Endothelial cell of umbilical vein (primary cell): Measurements from ENCODE around the gene PLXND1. TPM values are rescaled to one million over a fixed set of nuclear protein-coding genes. Genes with fewer than 3 reads are reported as not detected.

ENCODE experiments used
- BruUV-seq: library from RNA; stranded (reverse); fragments of 400-500 nt; replicated peaks from 2 replicates; lab custom pipeline; 2021; lab: Mats Ljungman, UMichigan
- CTCF ChIA-PET: fragments of 300-600, 350-600 bp; sonication (Branson Sonifier 250); formaldehyde crosslinking; loops from one replicate; lab custom pipeline; 2021; ENCODE audit warnings: antibody characterized with exemption, inconsistent platforms; lab: Charles Lee
- POLR2A ChIA-PET: fragments of 300-600, 350-600 bp; sonication (Branson Sonifier 250); formaldehyde crosslinking; loops from one replicate; lab custom pipeline; 2021; ENCODE audit warnings: antibody characterized with exemption, inconsistent platforms; lab: Charles Lee
- DNase-seq: peaks from one replicate; pipeline ENCODE4 v3.0.0-alpha.2; 2011; ENCODE audit warnings: low read depth, low spot score
- FAIRE-seq: peaks from 2 replicates; lab custom pipeline; 2011; peaks lifted over from hg19 to GRCh38; lab: Jason Lieb, UNC
- H2AFZ ChIP-seq: 2 replicates; pipeline ENCODE4 v1.6.0; 2012; ENCODE audit warnings: low read depth, low read length, control low read depth, inconsistent platforms
- H3K27ac ChIP-seq: 2 replicates; pipeline ENCODE4 v1.5.1; 2011; ENCODE audit warnings: low read depth, mild to moderate bottlenecking, control low read depth, low read length, moderate library complexity; ENCODE audit not compliant: insufficient read depth
- H3K27me3 ChIP-seq, 2 experiments: 2 replicates each; pipeline versions ENCODE4 v1.6.0 to v1.6.1; 2011; ENCODE audit warnings: low read length in 2 of 2, mixed read lengths in 1 of 2; ENCODE audit not compliant: control insufficient read depth in 2 of 2, insufficient read depth in 2 of 2
- H3K36me3 ChIP-seq, 2 experiments: 2 replicates in 1 of 2; 3 replicates in 1 of 2; pipeline ENCODE4 v1.5.1; 2011; ENCODE audit warnings: low read length in 2 of 2, mild to moderate bottlenecking in 1 of 2, moderate library complexity in 1 of 2; ENCODE audit not compliant: control insufficient read depth in 2 of 2, insufficient read depth in 2 of 2; ENCODE audit errors: extremely low read depth in 1 of 2
- H3K4me1 ChIP-seq: 3 replicates; pipeline ENCODE4 v1.5.1; 2011; ENCODE audit warnings: mild to moderate bottlenecking, low read length; ENCODE audit not compliant: control insufficient read depth, insufficient read depth; ENCODE audit errors: extremely low read depth
- H3K4me2 ChIP-seq: 2 replicates; pipeline ENCODE4 v1.6.1; 2011; ENCODE audit warnings: low read length, control low read depth, mixed read lengths; ENCODE audit not compliant: insufficient read depth
- H3K4me3 ChIP-seq, 3 experiments: fragments of 200-600 bp in 1 of 3; sonication (generic), shearing (Covaris generic) in 1 of 3; replicated peaks in 1 of 3; 2 replicates each; pipeline ENCODE4 v1.5.1; 2011 to 2016; ENCODE audit warnings: control low read depth in 3 of 3, low read length in 3 of 3, mild to moderate bottlenecking in 2 of 3, inconsistent platforms in 1 of 3, low read depth in 1 of 3, moderate library complexity in 1 of 3; ENCODE audit not compliant: insufficient read depth in 1 of 3
- H3K79me2 ChIP-seq: 2 replicates; pipeline ENCODE4 v1.6.0; 2012; ENCODE audit warnings: low read length, inconsistent platforms; ENCODE audit not compliant: control insufficient read depth, insufficient read depth
- H3K9ac ChIP-seq: replicated peaks from 2 replicates; pipeline ENCODE3; 2011; ENCODE audit warnings: low read length, control low read depth; ENCODE audit not compliant: insufficient read depth; ENCODE audit errors: extremely low read depth
- H3K9me1 ChIP-seq: replicated peaks from 3 replicates; pipeline ENCODE4 v1.6.0; 2011; ENCODE audit warnings: mild to moderate bottlenecking, low read length; ENCODE audit not compliant: control insufficient read depth, insufficient read depth; ENCODE audit errors: extremely low read depth
- H3K9me3 ChIP-seq: replicated peaks from 2 replicates; pipeline ENCODE4 v1.5.1; 2012; ENCODE audit warnings: low read length, inconsistent platforms; ENCODE audit not compliant: control insufficient read depth, insufficient read depth
- H4K20me1 ChIP-seq: replicated peaks from 2 replicates; pipeline ENCODE3; 2011; ENCODE audit warnings: mild to moderate bottlenecking, low read length; ENCODE audit not compliant: control insufficient read depth, insufficient read depth; ENCODE audit errors: extremely low read depth
- EZH2 ChIP-seq: IDR thresholded peaks from 2 replicates; pipeline ENCODE4 v1.6.1; 2012; ENCODE audit warnings: borderline replicate concordance, low read depth, mild to moderate bottlenecking, moderate library complexity, low read length, inconsistent platforms; ENCODE audit not compliant: severe bottlenecking
- FOS ChIP-seq: IDR thresholded peaks from 2 replicates; pipeline ENCODE4 v1.6.1; 2011; ENCODE audit warnings: mild to moderate bottlenecking, low read length, moderate library complexity, borderline replicate concordance; ENCODE audit not compliant: insufficient read depth
- GATA2 ChIP-seq: IDR thresholded peaks from 2 replicates; pipeline ENCODE4 v1.7.0; 2011; ENCODE audit warnings: low read depth, mild to moderate bottlenecking, moderate library complexity, mixed read lengths, low read length; ENCODE audit not compliant: insufficient read length, insufficient read depth
- JUN ChIP-seq: IDR thresholded peaks from 2 replicates; pipeline ENCODE4 v1.6.1; 2011; ENCODE audit warnings: borderline replicate concordance, low read depth; ENCODE audit not compliant: insufficient read length, insufficient read depth
- MYC ChIP-seq: IDR thresholded peaks from one replicate; pipeline ENCODE4 v1.6.1; 2011; ENCODE audit warnings: mild to moderate bottlenecking, low read depth, low read length
- POLR2A ChIP-seq: IDR thresholded peaks from 2 replicates; pipeline ENCODE4 v1.6.1; 2012; ENCODE audit warnings: low read depth, mild to moderate bottlenecking, control low read depth, low read length
- POLR2AphosphoS5 ChIP-seq: IDR thresholded peaks from 2 replicates; pipeline ENCODE4 v1.6.1; 2012; ENCODE audit warnings: low read depth, mild to moderate bottlenecking, control low read depth, low read length, moderate library complexity; ENCODE audit not compliant: insufficient read depth
- dilution Hi-C: fragments of 300-500 bp; cut with MboI; formaldehyde crosslinking; loops from one replicate; pipeline ENCODE4 v1.15.0; 2019; ENCODE audit warnings: low sequenced_read_pairs; ENCODE audit not compliant: extremely low pct_ligation_motif_present
- intact Hi-C: fragments of 100-400 bp; cut with micrococcal nuclease; formaldehyde crosslinking; loops from one replicate; pipeline ENCODE4 v1.10.0; 2022
- polyA plus RNA-seq, 4 experiments: library from polyadenylated mRNA; depleted of rRNA in 3 of 4; stranded (reverse) in 3 of 4; unstranded in 1 of 4; fragments of >200 nt; gene quantifications; 2 replicates each; pipeline versions ENCODE4 v1.2.1 to v1.2.3, GENCODE V29; 2011 to 2012; ENCODE audit warnings: missing spikeins in 1 of 4
- total RNA-seq: library from RNA; stranded (reverse); gene quantifications from 2 replicates; pipeline ENCODE4 v1.2.3, GENCODE V29; 2021
- TF ChIP-seq, protein P1 (sequence below), 2 donors: IDR thresholded peaks; 1 replicate in 1 of 2; 2 replicates in 1 of 2; pipeline ENCODE4 v1.5.1; 2011; ENCODE audit warnings: low read length in 2 of 2, mild to moderate bottlenecking in 2 of 2, moderate library complexity in 2 of 2, control low read depth in 1 of 2, inconsistent platforms in 1 of 2, low read depth in 1 of 2; ENCODE audit not compliant: insufficient read depth in 1 of 2; ENCODE audit errors: extremely low read depth in 1 of 2
- TF ChIP-seq, protein P2 (sequence below): IDR thresholded peaks from 2 replicates; pipeline ENCODE4 v1.6.1; 2011; ENCODE audit not compliant: insufficient read depth, insufficient read length

The PLXND1 gene
- total and polyA plus RNA-seq, 2 donors (not counting 3 experiments of a cell fraction or from before 2014, with no cell fraction given): 300 to 834 TPM

DNA sequence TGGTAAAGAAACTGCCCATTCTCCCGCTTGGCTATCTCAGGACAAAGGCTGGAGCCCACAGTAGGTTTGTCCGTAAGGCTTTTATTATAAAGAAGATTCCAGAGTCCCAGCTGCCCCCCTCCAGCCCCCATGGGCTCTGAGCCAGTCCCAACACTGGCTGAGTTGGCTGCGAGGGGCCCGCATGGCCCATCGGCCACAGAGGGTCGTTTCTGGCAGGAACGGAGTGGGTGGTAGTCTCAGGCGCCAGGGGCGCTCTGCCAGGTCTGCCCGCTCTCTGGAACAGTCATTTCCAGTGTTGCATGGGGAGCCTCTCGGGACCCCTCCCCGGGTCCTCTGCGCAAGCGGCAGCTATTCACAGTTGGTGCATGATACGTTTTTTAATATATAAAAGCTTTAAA is 51.3 kb downstream of the PLXND1 start:
- Histone ChIP-seq H3K4me3 (no peak overlapping the region), H2AFZ (no peak overlapping the region), H4K20me1 (no peaks in the 10 kb centered on the region), H3K9me1 (no peaks in the 10 kb centered on the region), H3K4me2 (no peak overlapping the region), H3K9me3 (no peaks in the 10 kb centered on the region), H3K9ac (no peak overlapping the region), H3K27me3 (no peaks in the 10 kb centered on the region), H3K4me1 (peaks cover 20% of the 10 kb centered on the region), H3K79me2 (no peaks in the 10 kb centered on the region), H3K36me3 (peaks cover 14 to 40% of the 10 kb centered on the region in 2 experiments), H3K27ac (no peak overlapping the region)
- FAIRE-seq: no peak
- TF ChIP-seq GATA2 (no peak), MYC (no peak), FOS (no peak), EZH2 (no peak), JUN (no peak), POLR2A (no peak), POLR2AphosphoS5 (no peak)
- TF ChIP-seq, protein P1, sequence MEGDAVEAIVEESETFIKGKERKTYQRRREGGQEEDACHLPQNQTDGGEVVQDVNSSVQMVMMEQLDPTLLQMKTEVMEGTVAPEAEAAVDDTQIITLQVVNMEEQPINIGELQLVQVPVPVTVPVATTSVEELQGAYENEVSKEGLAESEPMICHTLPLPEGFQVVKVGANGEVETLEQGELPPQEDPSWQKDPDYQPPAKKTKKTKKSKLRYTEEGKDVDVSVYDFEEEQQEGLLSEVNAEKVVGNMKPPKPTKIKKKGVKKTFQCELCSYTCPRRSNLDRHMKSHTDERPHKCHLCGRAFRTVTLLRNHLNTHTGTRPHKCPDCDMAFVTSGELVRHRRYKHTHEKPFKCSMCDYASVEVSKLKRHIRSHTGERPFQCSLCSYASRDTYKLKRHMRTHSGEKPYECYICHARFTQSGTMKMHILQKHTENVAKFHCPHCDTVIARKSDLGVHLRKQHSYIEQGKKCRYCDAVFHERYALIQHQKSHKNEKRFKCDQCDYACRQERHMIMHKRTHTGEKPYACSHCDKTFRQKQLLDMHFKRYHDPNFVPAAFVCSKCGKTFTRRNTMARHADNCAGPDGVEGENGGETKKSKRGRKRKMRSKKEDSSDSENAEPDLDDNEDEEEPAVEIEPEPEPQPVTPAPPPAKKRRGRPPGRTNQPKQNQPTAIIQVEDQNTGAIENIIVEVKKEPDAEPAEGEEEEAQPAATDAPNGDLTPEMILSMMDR (IDR thresholded peaks at IDR 0.05; ENCODE audit: extremely low read depth in 1 of 2, insufficient read depth in 1 of 2, low read depth in 1 of 2, low read length in 2 of 2): no peak
- TF ChIP-seq, protein P2, sequence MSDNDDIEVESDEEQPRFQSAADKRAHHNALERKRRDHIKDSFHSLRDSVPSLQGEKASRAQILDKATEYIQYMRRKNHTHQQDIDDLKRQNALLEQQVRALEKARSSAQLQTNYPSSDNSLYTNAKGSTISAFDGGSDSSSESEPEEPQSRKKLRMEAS: no peak
- ChIA-PET CTCF (interaction anchor here (5.6 kb wide), 1 partner anchor 65 kb away, joined by 49 read pairs; no protein-coding TSS in a partner anchor), POLR2A (no interaction called here)
- intact Hi-C loops (no loop called here), dilution Hi-C loops (no loop called here)
- TSS peak; percentile 66 for BruUV-seq
- no peak for DNase-seq
